HCT116 (cell line): ENCODE results near the gene RNF212. TPM values are rescaled to one million over a fixed set of nuclear protein-coding genes. Genes with fewer than 3 reads are reported as not detected.

Experiments used
- ATAC-seq: fragments of 200-7000 bp; cut with Tn5 transposase; 2 replicates; pipeline ENCODE4 v1.9.1; 2020; ENCODE audit warnings: mild to moderate bottlenecking, moderate library complexity
- BruUV-seq: library from RNA; stranded (reverse); fragments of 400-500 nt; replicated peaks from 2 replicates; lab custom pipeline; 2021; lab: Mats Ljungman, UMichigan
- CTCF ChIA-PET: fragments of 300-600 bp; sonication (Branson Sonifier 250); formaldehyde crosslinking; loops from one replicate; lab custom pipeline; 2021; ENCODE audit warnings: antibody characterized with exemption; lab: Charles Lee
- POLR2A ChIA-PET: fragments of 300-600, 350-600 bp; sonication (Branson Sonifier 250); formaldehyde crosslinking; loops from one replicate; lab custom pipeline; 2021; ENCODE audit warnings: antibody characterized with exemption; lab: Charles Lee
- RAD21 ChIA-PET, 2 experiments: fragments of 300-600 bp; sonication (Branson Sonifier 250); formaldehyde crosslinking; loops; one replicate each; lab custom pipeline; 2023; ENCODE audit warnings: low total read pairs in 2 of 2; ENCODE audit not compliant: uncharacterized antibody in 2 of 2, unreplicated experiment in 2 of 2, low non-redundant PET in 1 of 2; lab: Charles Lee
- DNase-seq: peaks from one replicate; pipeline ENCODE4 v3.0.0-alpha.2; 2010; ENCODE audit warnings: low read depth, low spot score
- H2AFZ ChIP-seq: fragments of 200-600 bp; shearing (Covaris generic), sonication (generic); 2 replicates; pipeline ENCODE4 v1.6.1; 2017; ENCODE audit warnings: low read depth, mixed run types, mixed read lengths, antibody characterized with exemption, low read length; ENCODE audit not compliant: poor library complexity, severe bottlenecking
- H3K27ac ChIP-seq: 2 replicates; pipeline ENCODE4 v1.5.1; 2012; ENCODE audit warnings: low read depth, low read length
- H3K27me3 ChIP-seq: fragments of 200-600 bp; sonication (generic); 2 replicates; pipeline ENCODE4 v1.6.1; 2016; ENCODE audit warnings: mixed run types, low read length, mixed read lengths; ENCODE audit not compliant: insufficient read depth
- H3K36me3 ChIP-seq, 2 experiments: fragments of 200-500 bp in 1 of 2; fragments of 200-600 bp in 1 of 2; sonication (Bioruptor generic) in 1 of 2; sonication (generic) in 1 of 2; 2 replicates each; pipeline versions ENCODE4 v1.5.1 to v1.6.1; 2014 to 2016; ENCODE audit warnings: low read length in 2 of 2, inconsistent platforms in 1 of 2, mixed read lengths in 1 of 2, mixed run types in 1 of 2; ENCODE audit not compliant: insufficient read depth in 2 of 2, control insufficient read depth in 1 of 2
- H3K4me1 ChIP-seq, 2 experiments: fragments of 200-600 bp in 1 of 2; sonication (generic) in 1 of 2; 2 replicates each; pipeline versions ENCODE4 v1.5.1 to v1.6.1; 2012 to 2017; ENCODE audit warnings: low read length in 2 of 2, inconsistent platforms in 1 of 2, mild to moderate bottlenecking in 1 of 2, mixed read lengths in 1 of 2, mixed run types in 1 of 2, moderate library complexity in 1 of 2; ENCODE audit not compliant: insufficient read depth in 2 of 2, control insufficient read depth in 1 of 2
- H3K4me2 ChIP-seq: fragments of 200-600 bp; sonication (generic); 2 replicates; pipeline ENCODE4 v1.6.1; 2017; ENCODE audit warnings: mixed run types, low read length, mixed read lengths
- H3K4me3 ChIP-seq, 2 experiments: fragments of 200-600 bp in 1 of 2; sonication (generic) in 1 of 2; replicated peaks in 1 of 2; 2 replicates each; pipeline ENCODE4 v1.5.1; 2011 to 2016; ENCODE audit warnings: low read length in 2 of 2, control low read depth in 1 of 2, low read depth in 1 of 2, mild to moderate bottlenecking in 1 of 2, mixed read lengths in 1 of 2, mixed run types in 1 of 2
- H3K79me2 ChIP-seq: fragments of 200-600 bp; sonication (generic); 2 replicates; pipeline ENCODE4 v1.6.1; 2017; ENCODE audit warnings: mild to moderate bottlenecking, mixed run types, low read length, moderate library complexity, mixed read lengths; ENCODE audit not compliant: insufficient read depth
- H3K9ac ChIP-seq: fragments of 200-600 bp; sonication (generic); 2 replicates; pipeline ENCODE4 v1.6.1; 2016; ENCODE audit warnings: low read length, mixed read lengths
- H3K9me2 ChIP-seq: fragments of 200-600 bp; sonication (generic), shearing (Covaris generic); 2 replicates; pipeline ENCODE4 v1.6.1; 2017; ENCODE audit warnings: mixed run types, mild to moderate bottlenecking, moderate library complexity; ENCODE audit not compliant: insufficient read depth
- H3K9me3 ChIP-seq, 2 experiments: fragments of 200-500 bp in 1 of 2; fragments of 200-600 bp in 1 of 2; sonication (Bioruptor generic) in 1 of 2; sonication (generic) in 1 of 2; 2 replicates each; pipeline ENCODE4 v1.6.1; 2014 to 2017; ENCODE audit warnings: low read length in 2 of 2, mixed read lengths in 2 of 2, inconsistent platforms in 1 of 2, low read depth in 1 of 2, mild to moderate bottlenecking in 1 of 2, mixed run types in 1 of 2, moderate library complexity in 1 of 2; ENCODE audit not compliant: control insufficient read depth in 1 of 2, insufficient read depth in 1 of 2
- H4K20me1 ChIP-seq: fragments of 200-600 bp; sonication (generic), shearing (Covaris generic); 2 replicates; pipeline ENCODE4 v1.6.1; 2017; ENCODE audit warnings: mixed run types, mild to moderate bottlenecking, moderate library complexity; ENCODE audit not compliant: insufficient read depth
- CBX3 ChIP-seq: IDR thresholded peaks from 2 replicates; pipeline ENCODE4 v1.6.1; 2012; ENCODE audit warnings: low read depth
- ELF1 ChIP-seq: IDR thresholded peaks from 2 replicates; pipeline ENCODE4 v1.6.1; 2012; ENCODE audit warnings: low read depth, borderline replicate concordance
- EZH2 ChIP-seq: fragments of 200-600 bp; sonication (generic); IDR thresholded peaks from 2 replicates; pipeline ENCODE4 v1.6.1; 2017; ENCODE audit warnings: antibody characterized with exemption, mixed run types
- EZH2phosphoT487 ChIP-seq: fragments of 200-600 bp; IDR thresholded peaks from 2 replicates; pipeline ENCODE4 v1.6.1; 2018; ENCODE audit warnings: antibody characterized with exemption, borderline replicate concordance
- FOSL1 ChIP-seq: IDR thresholded peaks from 2 replicates; pipeline ENCODE4 v1.6.1; 2012; ENCODE audit warnings: low read depth
- POLR2A ChIP-seq: IDR thresholded peaks from 2 replicates; pipeline ENCODE4 v1.7.0; 2011; ENCODE audit warnings: borderline replicate concordance; ENCODE audit not compliant: insufficient read depth, insufficient read length; ENCODE audit errors: extremely low read depth
- SP1 ChIP-seq: IDR thresholded peaks from 2 replicates; pipeline ENCODE4 v1.6.1; 2012; ENCODE audit warnings: low read depth
- ZNF274 ChIP-seq: fragments of 200-500 bp; sonication (Bioruptor generic); IDR thresholded peaks from 2 replicates; pipeline ENCODE4 v1.6.1; 2014; ENCODE audit warnings: mild to moderate bottlenecking, low read depth, low read length, inconsistent platforms
- intact Hi-C: fragments of 100-400 bp; cut with micrococcal nuclease; formaldehyde crosslinking; loops from 2 replicates; pipeline ENCODE4 v1.10.0; 2022
- total RNA-seq: library from RNA; stranded (reverse); gene quantifications from one replicate; pipeline ENCODE4 v1.2.1, GENCODE V29; 2021; ENCODE audit not compliant: unreplicated experiment
- TF ChIP-seq, protein P1 (sequence below), 3 experiments: fragments of 200-600 bp in 1 of 3; sonication (generic) in 1 of 3; IDR thresholded peaks in 2 of 3; conservative IDR thresholded peaks in 1 of 3; 2 replicates each; pipeline ENCODE4 v1.5.1; 2012 to 2017; ENCODE audit warnings: low read depth in 2 of 3, low read length in 2 of 3, antibody characterized with exemption in 1 of 3, borderline replicate concordance in 1 of 3, control low read depth in 1 of 3, mild to moderate bottlenecking in 1 of 3, mixed read lengths in 1 of 3, mixed run types in 1 of 3, moderate library complexity in 1 of 3; ENCODE audit not compliant: insufficient read depth in 1 of 3

Gene RNF212
- total RNA-seq, 1 experiment from 2014 or later: not detected

DNA sequence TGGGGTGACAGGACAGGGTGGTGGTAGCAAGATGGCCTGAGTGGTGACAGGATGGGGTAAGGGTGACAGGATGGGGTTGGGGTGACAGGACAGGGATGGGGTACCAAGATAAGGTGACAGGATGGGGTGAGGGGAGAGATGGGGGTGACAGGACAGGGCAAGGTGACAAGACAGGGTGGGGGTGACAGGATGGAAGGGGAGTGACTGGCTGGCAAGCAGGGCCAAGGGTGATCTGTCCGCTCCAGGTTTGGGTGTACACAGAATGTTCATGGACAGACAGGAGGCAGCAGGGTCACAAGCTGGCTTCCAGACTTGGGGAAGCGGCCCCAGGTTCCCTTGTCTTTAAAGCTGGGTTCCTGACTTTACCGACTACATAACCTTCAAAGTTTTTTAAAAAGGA lies 23.3 kb downstream of the RNF212 start (continued):
- no peak for TF ChIP-seq SP1
- TF ChIP-seq ELF1: no peak
- no peak for TF ChIP-seq FOSL1

DNA sequence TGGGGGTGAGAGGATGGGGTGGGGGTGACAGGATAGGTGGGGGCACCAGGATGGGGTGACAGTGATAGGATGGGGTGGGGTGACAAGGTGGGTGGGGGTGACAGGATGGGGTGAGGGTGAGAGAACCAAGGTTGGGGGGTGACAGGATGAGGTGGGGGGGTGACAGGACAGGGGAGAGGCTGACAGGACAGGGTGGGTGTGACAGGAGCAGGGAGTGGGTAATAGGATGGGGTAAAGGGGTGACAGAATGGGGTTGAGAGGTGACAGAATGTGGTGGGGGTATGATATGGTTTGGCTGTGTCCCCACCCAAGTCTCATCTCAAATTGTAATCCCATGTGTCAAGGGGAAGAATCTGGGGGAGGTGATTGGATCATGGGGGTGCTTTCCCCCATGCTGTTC lies 26.0 kb downstream of the RNF212 start:
- H3K9me2 ChIP-seq: no peaks in the 10 kb centered on the region
- ChIA-PET RAD21 (no interaction called here), POLR2A (no interaction called here), CTCF (no interaction called here)
- H3K27me3 ChIP-seq: peaks cover 9% of the 10 kb centered on the region; the same call in 1 of the 2 replicates
- peaks cover 0 to 4% of the 10 kb centered on the region in 2 experiments; a peak in 1 of 4 replicates for H3K4me1 ChIP-seq
- no peaks in the 10 kb centered on the region for H3K36me3 ChIP-seq
- TF ChIP-seq, protein P1, sequence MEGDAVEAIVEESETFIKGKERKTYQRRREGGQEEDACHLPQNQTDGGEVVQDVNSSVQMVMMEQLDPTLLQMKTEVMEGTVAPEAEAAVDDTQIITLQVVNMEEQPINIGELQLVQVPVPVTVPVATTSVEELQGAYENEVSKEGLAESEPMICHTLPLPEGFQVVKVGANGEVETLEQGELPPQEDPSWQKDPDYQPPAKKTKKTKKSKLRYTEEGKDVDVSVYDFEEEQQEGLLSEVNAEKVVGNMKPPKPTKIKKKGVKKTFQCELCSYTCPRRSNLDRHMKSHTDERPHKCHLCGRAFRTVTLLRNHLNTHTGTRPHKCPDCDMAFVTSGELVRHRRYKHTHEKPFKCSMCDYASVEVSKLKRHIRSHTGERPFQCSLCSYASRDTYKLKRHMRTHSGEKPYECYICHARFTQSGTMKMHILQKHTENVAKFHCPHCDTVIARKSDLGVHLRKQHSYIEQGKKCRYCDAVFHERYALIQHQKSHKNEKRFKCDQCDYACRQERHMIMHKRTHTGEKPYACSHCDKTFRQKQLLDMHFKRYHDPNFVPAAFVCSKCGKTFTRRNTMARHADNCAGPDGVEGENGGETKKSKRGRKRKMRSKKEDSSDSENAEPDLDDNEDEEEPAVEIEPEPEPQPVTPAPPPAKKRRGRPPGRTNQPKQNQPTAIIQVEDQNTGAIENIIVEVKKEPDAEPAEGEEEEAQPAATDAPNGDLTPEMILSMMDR (IDR thresholded peaks at IDR 0.05 in 2 of 3, conservative IDR thresholded peaks at IDR 0.05 in 1 of 3; ENCODE audit: borderline replicate concordance in 1 of 3, insufficient read depth in 1 of 3, low read depth in 2 of 3, low read length in 2 of 3): no peak
- TF ChIP-seq ELF1 (no peak), EZH2phosphoT487 (no peak), POLR2A (no peak), CBX3 (no peak), ZNF274 (no peak), EZH2 (no peak)
- DNase-seq (no peak), ATAC-seq (no peak)
- no peak overlapping the region for H2AFZ ChIP-seq
- H4K20me1 ChIP-seq: no peaks in the 10 kb centered on the region
- H3K4me2 ChIP-seq: no peak overlapping the region
- BruUV-seq: no TSS peak
- H3K9me3 ChIP-seq: peaks cover 0 to 5% of the 10 kb centered on the region in 2 experiments; a peak in 1 of 4 replicates
- no peaks in the 10 kb centered on the region for H3K79me2 ChIP-seq
- no peak overlapping the region for H3K27ac ChIP-seq
- no peak overlapping the region for H3K9ac ChIP-seq
- H3K4me3 ChIP-seq: no peak overlapping the region
- intact Hi-C loops: no loop called here
